Uterus (tissue), 4 donors: ENCODE results near the gene MEP1B. TPM values are rescaled to one million over a fixed set of nuclear protein-coding genes. Genes with fewer than 3 reads are reported as not detected.

Experiments
- DNase-seq, 2 donors: peaks; one replicate each; pipeline ENCODE4 v3.0.0-alpha.2; 2019 to 2020
- H3K27ac ChIP-seq, 2 donors: fragments of 200-600 bp; sonication (generic); 1 replicate in 1 of 2; 2 replicates in 1 of 2; pipeline ENCODE4 v1.5.1; 2016 to 2018
- H3K27me3 ChIP-seq, 2 donors: fragments of 200-600 bp; sonication (generic); one replicate each; pipeline ENCODE4 v1.5.1; 2018 to 2019; ENCODE audit warnings: control low read depth in 1 of 2
- H3K36me3 ChIP-seq, 2 donors: fragments of 200-600 bp; sonication (generic); one replicate each; pipeline ENCODE4 v1.5.1; 2019; ENCODE audit warnings: control low read depth in 1 of 2
- H3K4me1 ChIP-seq, 2 donors: fragments of 200-600 bp; sonication (generic); one replicate each; pipeline ENCODE4 v1.5.1; 2018 to 2019; ENCODE audit warnings: control low read depth in 1 of 2
- H3K4me3 ChIP-seq, 2 donors: fragments of 200-600 bp; sonication (generic); 1 replicate in 1 of 2; 2 replicates in 1 of 2; pipeline ENCODE4 v1.5.1; 2018 to 2019; ENCODE audit warnings: mild to moderate bottlenecking in 1 of 2
- H3K9me3 ChIP-seq, 2 donors: fragments of 200-600 bp; sonication (generic); one replicate each; pipeline ENCODE4 v1.5.1; 2019; ENCODE audit warnings: control low read depth in 1 of 2
- POLR2A ChIP-seq, 2 donors: fragments of 450-650 bp; IDR thresholded peaks; one replicate each; pipeline ENCODE4 v1.6.1; 2016; ENCODE audit warnings: antibody characterized with exemption in 2 of 2, mild to moderate bottlenecking in 1 of 2, moderate library complexity in 1 of 2
- intact Hi-C: fragments of 100-400 bp; cut with DNase I; formaldehyde crosslinking; loops from one replicate; pipeline ENCODE4 v1.15.1; 2023; ENCODE audit warnings: low total_unique reads
- total RNA-seq, 4 donors: library from RNA; depleted of rRNA in 3 of 4; stranded (reverse); fragments of >200 nt in 3 of 4; gene quantifications; one replicate each; pipeline versions ENCODE4 v1.1.0 to v1.2.4, GENCODE V29; 2014 to 2023
- TF ChIP-seq, protein P1 (sequence below), 4 experiments: fragments of 200-600 bp in 2 of 4; fragments of 450-650 bp in 2 of 4; sonication (generic) in 2 of 4; IDR thresholded peaks; one replicate each; pipeline ENCODE4 v1.5.1; 2016 to 2019; ENCODE audit warnings: antibody characterized with exemption in 4 of 4, mild to moderate bottlenecking in 2 of 4, moderate library complexity in 1 of 4
- donor health status: DM: yes; HTN: yes; CAD: no.

MEP1B gene
- total RNA-seq, 4 donors from 2014 or later, result not detected

GRCh38 chr18:32249147-32249929, 59.5 kb downstream of the MEP1B start:
- H3K27ac ChIP-seq, result no peak overlapping the region
- no peaks in the 10 kb centered on the region for H3K9me3 ChIP-seq
- DNase-seq, result no peak
- intact Hi-C loops, result no loop called here
- no peak overlapping the region for H3K4me3 ChIP-seq
- H3K4me1 ChIP-seq, result no peaks in the 10 kb centered on the region
- peaks cover 0 to 4% of the 10 kb centered on the region in 2 donors for H3K27me3 ChIP-seq
- TF ChIP-seq POLR2A (IDR thresholded peaks at IDR 0.05), result no peak
- TF ChIP-seq, protein P1, sequence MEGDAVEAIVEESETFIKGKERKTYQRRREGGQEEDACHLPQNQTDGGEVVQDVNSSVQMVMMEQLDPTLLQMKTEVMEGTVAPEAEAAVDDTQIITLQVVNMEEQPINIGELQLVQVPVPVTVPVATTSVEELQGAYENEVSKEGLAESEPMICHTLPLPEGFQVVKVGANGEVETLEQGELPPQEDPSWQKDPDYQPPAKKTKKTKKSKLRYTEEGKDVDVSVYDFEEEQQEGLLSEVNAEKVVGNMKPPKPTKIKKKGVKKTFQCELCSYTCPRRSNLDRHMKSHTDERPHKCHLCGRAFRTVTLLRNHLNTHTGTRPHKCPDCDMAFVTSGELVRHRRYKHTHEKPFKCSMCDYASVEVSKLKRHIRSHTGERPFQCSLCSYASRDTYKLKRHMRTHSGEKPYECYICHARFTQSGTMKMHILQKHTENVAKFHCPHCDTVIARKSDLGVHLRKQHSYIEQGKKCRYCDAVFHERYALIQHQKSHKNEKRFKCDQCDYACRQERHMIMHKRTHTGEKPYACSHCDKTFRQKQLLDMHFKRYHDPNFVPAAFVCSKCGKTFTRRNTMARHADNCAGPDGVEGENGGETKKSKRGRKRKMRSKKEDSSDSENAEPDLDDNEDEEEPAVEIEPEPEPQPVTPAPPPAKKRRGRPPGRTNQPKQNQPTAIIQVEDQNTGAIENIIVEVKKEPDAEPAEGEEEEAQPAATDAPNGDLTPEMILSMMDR (IDR thresholded peaks at IDR 0.05), result no peak
- H3K36me3 ChIP-seq, result no peaks in the 10 kb centered on the region

- TF ChIP-seq POLR2A (IDR thresholded peaks at IDR 0.05), result no peak
- TF ChIP-seq, protein P1 (IDR thresholded peaks at IDR 0.05), result no peak
- Histone ChIP-seq H3K36me3 (no peaks in the 10 kb centered on the region), H3K4me3 (no peak overlapping the region), H3K9me3 (no peaks in the 10 kb centered on the region), H3K27ac (no peak overlapping the region), H3K4me1 (no peaks in the 10 kb centered on the region), H3K27me3 (peaks cover 0 to 4% of the 10 kb centered on the region in 2 donors)
- intact Hi-C loops, result no loop called here
- no peak for DNase-seq
Observed at GRCh38 chr18:32251466-32251865, 61.6 kb downstream of the MEP1B start.

DNA sequence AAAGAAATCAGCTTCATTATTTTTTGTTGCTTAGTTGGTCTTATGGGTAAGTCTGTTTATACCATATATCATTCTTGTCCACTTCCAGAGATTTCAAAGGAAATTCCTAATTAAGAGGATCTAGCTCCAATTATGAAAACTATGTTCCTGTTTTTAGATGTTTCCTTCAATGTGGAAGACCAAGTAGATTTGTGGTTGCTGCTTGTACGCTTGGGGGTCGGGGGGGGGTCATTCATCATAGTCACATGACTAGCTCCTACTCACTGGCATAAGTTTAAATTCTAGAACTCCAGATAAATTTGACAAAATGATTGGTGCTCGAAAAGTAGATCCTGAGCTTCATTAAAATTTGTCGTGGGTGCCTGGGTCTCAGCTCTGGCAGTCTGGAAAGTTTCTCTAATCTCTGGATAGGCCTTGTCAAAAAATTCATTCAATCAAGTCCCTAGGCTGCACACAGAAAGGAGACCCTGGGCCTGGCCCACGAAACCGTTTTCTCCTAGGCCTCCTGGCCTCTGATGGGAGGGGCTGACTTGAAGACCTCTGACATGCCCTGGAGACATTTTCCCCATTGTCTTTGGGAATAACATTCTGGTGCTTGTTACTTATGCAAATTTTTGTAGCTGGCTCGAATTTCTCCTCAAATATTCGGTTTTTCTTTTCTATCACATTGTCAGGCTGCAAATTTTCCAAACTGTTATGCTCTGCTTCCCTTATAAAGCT, 62.5 kb downstream of the MEP1B start:
- Histone ChIP-seq H3K9me3 (no peaks in the 10 kb centered on the region), H3K27me3 (peaks cover 0 to 4% of the 10 kb centered on the region in 2 donors), H3K4me3 (no peak overlapping the region), H3K4me1 (no peaks in the 10 kb centered on the region), H3K27ac (no peak overlapping the region), H3K36me3 (no peaks in the 10 kb centered on the region)
- no peak for DNase-seq
- TF ChIP-seq, protein P1 (IDR thresholded peaks at IDR 0.05), result no peak
- TF ChIP-seq POLR2A (IDR thresholded peaks at IDR 0.05), result no peak
- intact Hi-C loops, result no loop called here

- DNase-seq, result no peak
- H3K4me1 ChIP-seq, result no peaks in the 10 kb centered on the region
- H3K27me3 ChIP-seq, result no peaks in the 10 kb centered on the region
- intact Hi-C loops, result no loop called here
- no peak overlapping the region for H3K4me3 ChIP-seq
- TF ChIP-seq POLR2A (IDR thresholded peaks at IDR 0.05), result no peak
- TF ChIP-seq, protein P1 (IDR thresholded peaks at IDR 0.05), result no peak
- no peaks in the 10 kb centered on the region for H3K36me3 ChIP-seq
- H3K27ac ChIP-seq, result no peak overlapping the region
- no peaks in the 10 kb centered on the region for H3K9me3 ChIP-seq
Observed at GRCh38 chr18:32255570-32255969, 65.7 kb downstream of the MEP1B start.
